ENCODE results near the gene TRAPPC14. TPM values are rescaled to one million over a fixed set of nuclear protein-coding genes. Genes with fewer than 3 reads are reported as not detected.

Gene TRAPPC14
- total and polyA plus RNA-seq, 2 of the 13 experiments (the other 11 are each of a cell fraction or from before 2014, with no cell fraction given), result 4.7 to 9.6 TPM

DNA sequence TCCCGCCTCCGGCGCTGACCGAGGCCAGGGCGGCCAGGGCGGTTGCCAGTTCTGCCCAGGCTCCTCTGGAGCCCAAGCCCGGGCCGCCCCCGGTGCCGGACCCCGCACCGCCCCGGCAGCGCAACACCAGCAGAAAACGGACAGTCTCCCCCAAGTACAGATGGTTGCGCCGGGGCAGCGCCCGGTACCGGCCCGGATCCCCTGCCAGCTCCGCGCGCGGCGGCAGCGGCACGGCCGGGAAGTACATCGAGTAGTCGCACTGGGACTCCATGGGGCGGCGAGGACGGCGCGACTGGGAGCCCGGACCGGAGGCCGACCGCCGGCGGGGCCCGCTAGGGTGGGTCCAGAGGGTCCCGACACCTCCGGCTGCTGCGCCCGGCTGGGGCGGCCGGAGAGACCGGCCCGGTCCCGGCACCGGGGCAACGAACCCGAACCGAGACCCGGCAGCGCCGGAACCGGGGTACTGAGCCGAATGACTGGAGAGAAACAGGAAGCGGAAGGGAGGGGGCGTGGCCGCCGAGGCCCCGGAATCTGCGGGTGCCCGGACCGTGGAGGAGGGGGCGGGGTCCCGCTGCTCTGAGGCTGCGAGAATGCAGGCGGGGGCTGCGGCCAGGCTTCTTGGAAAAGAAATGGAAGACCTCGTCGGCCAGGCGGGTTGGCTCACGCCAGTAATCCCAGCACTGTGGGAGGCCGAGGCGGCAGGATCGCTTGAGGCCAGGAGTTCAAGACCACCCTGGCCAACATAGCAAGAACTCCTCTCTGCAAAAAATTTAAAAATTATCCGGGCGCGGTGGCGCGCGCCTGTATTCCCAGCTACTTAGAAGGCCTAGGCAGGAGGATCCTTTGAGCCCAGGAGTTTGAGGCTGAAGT is at the start of gene TRAPPC14 (continued):
- TF ChIP-seq ZFX (CRISPR knock-in tag; IDR thresholded peaks at IDR 0.05; ENCODE audit: low read depth), result peak; percentile 65; the same call in 1 of the 2 replicates
- TF ChIP-seq HNRNPLL (IDR thresholded peaks at IDR 0.05; ENCODE audit: low read depth, low read length, poor library complexity, severe bottlenecking), result peak; percentile 61
- peak; percentile 89 for TF ChIP-seq RBFOX2 (IDR thresholded peaks at IDR 0.05; ENCODE audit: low read depth, low read length)
- no peak for TF ChIP-seq MEF2D (CRISPR knock-in tag; IDR thresholded peaks at IDR 0.05)
- TF ChIP-seq DNMT3B (CRISPR knock-in tag; conservative IDR thresholded peaks at IDR 0.05), result no peak
- TF ChIP-seq ZNF564 (CRISPR knock-in tag; IDR thresholded peaks at IDR 0.05), result peak; percentile 51
- TF ChIP-seq ZNF776 (CRISPR knock-in tag; IDR thresholded peaks at IDR 0.05), result no peak
- TF ChIP-seq, protein P1, sequence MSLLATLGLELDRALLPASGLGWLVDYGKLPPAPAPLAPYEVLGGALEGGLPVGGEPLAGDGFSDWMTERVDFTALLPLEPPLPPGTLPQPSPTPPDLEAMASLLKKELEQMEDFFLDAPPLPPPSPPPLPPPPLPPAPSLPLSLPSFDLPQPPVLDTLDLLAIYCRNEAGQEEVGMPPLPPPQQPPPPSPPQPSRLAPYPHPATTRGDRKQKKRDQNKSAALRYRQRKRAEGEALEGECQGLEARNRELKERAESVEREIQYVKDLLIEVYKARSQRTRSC (CRISPR knock-in tag; IDR thresholded peaks at IDR 0.05; ENCODE audit: low read depth), result no peak
- TF ChIP-seq CENPT (CRISPR knock-in tag; IDR thresholded peaks at IDR 0.05; ENCODE audit: low read depth), result no peak
- TF ChIP-seq IKZF1 (IDR thresholded peaks at IDR 0.05), result no peak
- peak; percentile 60 for TF ChIP-seq THRA (CRISPR knock-in tag; IDR thresholded peaks at IDR 0.05; ENCODE audit: borderline replicate concordance)
- peak; percentile 41; the same call in 1 of the 2 replicates for TF ChIP-seq ZMYM3 (CRISPR knock-in tag; IDR thresholded peaks at IDR 0.05)
- TF ChIP-seq ZNF326 (CRISPR knock-in tag; IDR thresholded peaks at IDR 0.05; ENCODE audit: borderline replicate concordance), result no peak
- TF ChIP-seq ZNF383 (CRISPR knock-in tag; IDR thresholded peaks at IDR 0.05; ENCODE audit: borderline replicate concordance), result 0 out of 2 replicates have a peak, but pooled peaks have one; percentile 52
- TF ChIP-seq WIZ (CRISPR knock-in tag; IDR thresholded peaks at IDR 0.05), result peak; percentile 30; the same call in 1 of the 2 replicates
- TF ChIP-seq ZBTB42 (CRISPR knock-in tag; IDR thresholded peaks at IDR 0.05), result no peak
- TF ChIP-seq ZNF331 (CRISPR knock-in tag; IDR thresholded peaks at IDR 0.05), result peak; percentile 58; the same call in 1 of the 2 replicates
- TF ChIP-seq ZC3H13 (CRISPR knock-in tag; IDR thresholded peaks at IDR 0.05), result no peak
- TF ChIP-seq MIER3 (CRISPR knock-in tag; IDR thresholded peaks at IDR 0.05; ENCODE audit: borderline replicate concordance), result no peak
- TF ChIP-seq SP4 (CRISPR knock-in tag; IDR thresholded peaks at IDR 0.05), result peak; percentile 91
- no peak for TF ChIP-seq THYN1 (CRISPR knock-in tag; IDR thresholded peaks at IDR 0.05; ENCODE audit: borderline replicate concordance, low read depth)
- TF ChIP-seq KLF6 (CRISPR knock-in tag; IDR thresholded peaks at IDR 0.05), result no peak; the same call in 1 of the 2 replicates
- no peak for TF ChIP-seq HNF4A (CRISPR knock-in tag; IDR thresholded peaks at IDR 0.05)
- TF ChIP-seq ZNF33A (CRISPR knock-in tag; IDR thresholded peaks at IDR 0.05; ENCODE audit: borderline replicate concordance), result no peak
- TF ChIP-seq GTF2F1 (IDR thresholded peaks at IDR 0.05; ENCODE audit: low read length), result no peak
- TF ChIP-seq NFYC (CRISPR knock-in tag; IDR thresholded peaks at IDR 0.05), result no peak
- TF ChIP-seq IRF1 (CRISPR knock-in tag; IDR thresholded peaks at IDR 0.05; ENCODE audit: low read depth), result no peak
- no peak for TF ChIP-seq ZNF3 (CRISPR knock-in tag; IDR thresholded peaks at IDR 0.05)
- TF ChIP-seq SP5 (CRISPR knock-in tag; IDR thresholded peaks at IDR 0.05; ENCODE audit: borderline replicate concordance, low read depth), result peak; percentile 85
- peak; percentile 37; the same call in 1 of the 2 replicates for TF ChIP-seq FOSL2 (CRISPR knock-in tag; IDR thresholded peaks at IDR 0.05)

All from HepG2 (cell line).